Mesenchymal stem cell (in vitro differentiated cells and primary cell): ENCODE measurements around the gene SMAD1.

Experiments
- DNase-seq: peaks from one replicate; pipeline ENCODE4 v3.0.0-alpha.2; 2013
- H2AFZ ChIP-seq: one replicate; pipeline ENCODE4 v1.6.1; 2013; ENCODE audit warnings: low read depth, mild to moderate bottlenecking, control low read depth, inconsistent platforms, low read length, moderate library complexity
- H2AK5ac ChIP-seq: 2 replicates; pipeline ENCODE4 v1.6.1; 2013; ENCODE audit warnings: low read length, moderate library complexity, mild to moderate bottlenecking, inconsistent platforms; ENCODE audit not compliant: severe bottlenecking
- H2BK120ac ChIP-seq: one replicate; pipeline ENCODE4 v1.6.1; 2013; ENCODE audit warnings: low read depth, mild to moderate bottlenecking, inconsistent platforms, low read length, moderate library complexity
- H2BK12ac ChIP-seq, 2 experiments: one replicate each; pipeline ENCODE4 v1.6.1; 2013; ENCODE audit warnings: inconsistent platforms in 2 of 2, low read length in 2 of 2, mild to moderate bottlenecking in 2 of 2, moderate library complexity in 2 of 2, control low read depth in 1 of 2
- H2BK15ac ChIP-seq: one replicate; pipeline ENCODE4 v1.6.1; 2013; ENCODE audit warnings: mild to moderate bottlenecking, low read depth, inconsistent platforms; ENCODE audit not compliant: poor library complexity, severe bottlenecking
- H2BK5ac ChIP-seq: 2 replicates; pipeline ENCODE4 v1.6.1; 2013; ENCODE audit warnings: low read depth, mild to moderate bottlenecking, low read length, control low read depth, inconsistent platforms; ENCODE audit not compliant: poor library complexity, severe bottlenecking
- H3K14ac ChIP-seq, 2 experiments: one replicate each; pipeline ENCODE4 v1.6.1; 2013; ENCODE audit warnings: inconsistent platforms in 2 of 2, low read length in 2 of 2, control low read depth in 1 of 2, mild to moderate bottlenecking in 1 of 2, moderate library complexity in 1 of 2
- H3K18ac ChIP-seq, 2 experiments: one replicate each; pipeline ENCODE4 v1.6.1; 2013; ENCODE audit warnings: inconsistent platforms in 2 of 2, low read length in 2 of 2, control low read depth in 1 of 2, low read depth in 1 of 2, mild to moderate bottlenecking in 1 of 2
- H3K23ac ChIP-seq, 2 experiments: one replicate each; pipeline ENCODE4 v1.6.1; 2013; ENCODE audit warnings: inconsistent platforms in 2 of 2, low read length in 2 of 2, mild to moderate bottlenecking in 2 of 2, moderate library complexity in 2 of 2, control low read depth in 1 of 2
- H3K27ac ChIP-seq: 2 replicates; pipeline ENCODE4 v1.5.1; 2013; ENCODE audit warnings: mild to moderate bottlenecking, moderate library complexity, low read length, control low read depth, inconsistent platforms; ENCODE audit not compliant: poor library complexity, severe bottlenecking
- H3K27me3 ChIP-seq, 2 experiments: 2 replicates each; pipeline versions ENCODE4 v1.6.1 to v1.7.0; 2013; ENCODE audit warnings: low read length in 2 of 2, mild to moderate bottlenecking in 2 of 2, moderate library complexity in 2 of 2, control low read depth in 1 of 2, inconsistent platforms in 1 of 2; ENCODE audit not compliant: control insufficient read depth in 1 of 2, insufficient read depth in 1 of 2
- H3K36me3 ChIP-seq, 2 experiments: 2 replicates each; pipeline versions ENCODE4 v1.6.1 to v1.7.0; 2013; ENCODE audit warnings: low read length in 2 of 2, control low read depth in 1 of 2, inconsistent platforms in 1 of 2, low read depth in 1 of 2, mild to moderate bottlenecking in 1 of 2; ENCODE audit not compliant: insufficient read depth in 2 of 2, control insufficient read depth in 1 of 2
- H3K4ac ChIP-seq, 2 experiments: one replicate each; pipeline ENCODE4 v1.6.1; 2013; ENCODE audit warnings: inconsistent platforms in 2 of 2, low read length in 2 of 2, mild to moderate bottlenecking in 2 of 2, moderate library complexity in 2 of 2, control low read depth in 1 of 2, low read depth in 1 of 2
- H3K4me1 ChIP-seq: 2 replicates; pipeline ENCODE4 v1.6.1; 2013; ENCODE audit warnings: low read depth, low read length, control low read depth; ENCODE audit not compliant: control insufficient read depth, insufficient read depth
- H3K4me2 ChIP-seq: 2 replicates; pipeline ENCODE4 v1.6.1; 2013; ENCODE audit warnings: low read length, mild to moderate bottlenecking, inconsistent platforms; ENCODE audit not compliant: poor library complexity, severe bottlenecking
- H3K4me3 ChIP-seq, 2 experiments: 2 replicates each; pipeline versions ENCODE4 v1.5.1 to v1.7.0; 2013; ENCODE audit warnings: low read length in 2 of 2, mild to moderate bottlenecking in 2 of 2, control low read depth in 1 of 2, low read depth in 1 of 2; ENCODE audit not compliant: insufficient read depth in 1 of 2
- H3K79me1 ChIP-seq: replicated peaks from 2 replicates; pipeline ENCODE4 v1.6.1; 2013; ENCODE audit warnings: mild to moderate bottlenecking, control low read depth, low read length, inconsistent platforms; ENCODE audit not compliant: poor library complexity, severe bottlenecking
- H3K9ac ChIP-seq: 2 replicates; pipeline ENCODE4 v1.7.0; 2013; ENCODE audit warnings: mild to moderate bottlenecking, low read length, moderate library complexity
- H3K9me3 ChIP-seq: 2 replicates; pipeline ENCODE4 v1.7.0; 2013; ENCODE audit warnings: mild to moderate bottlenecking, low read length; ENCODE audit not compliant: control insufficient read depth
- H4K8ac ChIP-seq: one replicate; pipeline ENCODE4 v1.6.1; 2013; ENCODE audit warnings: inconsistent platforms, mild to moderate bottlenecking, low read length, moderate library complexity
- H4K91ac ChIP-seq: one replicate; pipeline ENCODE4 v1.6.1; 2013; ENCODE audit warnings: mild to moderate bottlenecking, low read length, inconsistent platforms
- WGBS: methylation state at CpG from one replicate; pipeline ENCODE4 v1.1.7; 2013; ENCODE audit warnings: mixed read lengths; 5-methylcytosine and 5-hydroxymethylcytosine counted together

Gene SMAD1

GRCh38 chr4:145528601-145529000 lies 46.9 kb downstream of the SMAD1 start:
- Histone ChIP-seq H2AK5ac (no peak overlapping the region), H2BK120ac (no peak overlapping the region), H3K36me3 (peaks cover 0 to 5% of the 10 kb centered on the region in 2 experiments), H2BK5ac (no peak overlapping the region), H2BK15ac (no peak overlapping the region), H3K18ac (no peak overlapping the region), H3K23ac (no peak overlapping the region), H4K91ac (no peak overlapping the region), H3K9ac (no peak overlapping the region), H3K4me2 (no peak overlapping the region), H3K4me1 (peaks cover 9% of the 10 kb centered on the region), H3K4ac (no peak overlapping the region), H3K4me3 (no peak overlapping the region), H3K27me3 (no peaks in the 10 kb centered on the region), H3K79me1 (peaks cover 32% of the 10 kb centered on the region), H3K9me3 (no peaks in the 10 kb centered on the region), H3K14ac (no peak overlapping the region), H4K8ac (no peak overlapping the region), H3K27ac (no peak overlapping the region), H2AFZ (no peak overlapping the region), H2BK12ac (no peak overlapping the region)
- no peak for DNase-seq
- WGBS: 97% methylated on average over 3 of the region's 3 CpGs

DNA sequence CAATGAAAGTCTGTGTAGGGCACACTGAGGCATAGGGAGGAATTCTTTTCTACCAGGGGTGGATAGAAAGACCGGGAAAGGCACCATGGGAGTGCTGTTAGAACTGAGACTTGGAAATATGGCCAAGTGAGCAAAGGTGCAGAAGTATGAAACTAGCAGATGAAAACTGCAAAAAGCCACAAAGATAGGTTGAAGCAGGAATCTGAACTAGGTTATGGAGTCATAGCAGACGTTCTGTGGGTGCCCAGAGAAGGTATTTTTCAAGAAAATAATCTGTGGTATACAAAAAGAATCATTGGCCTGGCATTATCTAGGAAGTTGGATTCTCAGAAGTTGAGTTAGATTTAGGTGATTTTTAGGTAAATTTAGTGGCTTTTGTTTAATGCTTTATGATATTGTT lies 48.5 kb downstream of the SMAD1 start:
- no peak overlapping the region for H3K4me2 ChIP-seq
- no peak overlapping the region for H2BK15ac ChIP-seq
- no peak overlapping the region for H3K9ac ChIP-seq
- H3K27ac ChIP-seq: no peak overlapping the region
- H3K4me3 ChIP-seq: no peak overlapping the region
- H2BK5ac ChIP-seq: no peak overlapping the region
- H2AK5ac ChIP-seq: peak overlapping the region; percentile 48
- H3K14ac ChIP-seq: no peak overlapping the region
- H4K91ac ChIP-seq: no peak overlapping the region
- no peak overlapping the region for H3K18ac ChIP-seq
- H3K23ac ChIP-seq: no peak overlapping the region
- H4K8ac ChIP-seq: no peak overlapping the region
- no peak overlapping the region for H2BK12ac ChIP-seq
- 92% methylated on average over 2 of the region's 2 CpGs for WGBS
- H3K4me1 ChIP-seq: peaks cover 9% of the 10 kb centered on the region
- peaks cover 36% of the 10 kb centered on the region for H3K79me1 ChIP-seq
- no peak overlapping the region for H2BK120ac ChIP-seq
- no peak for DNase-seq
- no peaks in the 10 kb centered on the region for H3K27me3 ChIP-seq
- no peaks in the 10 kb centered on the region for H3K9me3 ChIP-seq
- H3K4ac ChIP-seq: no peak overlapping the region
- no peak overlapping the region for H2AFZ ChIP-seq
- peaks cover 0 to 5% of the 10 kb centered on the region in 2 experiments for H3K36me3 ChIP-seq

GRCh38 chr4:145530662-145531061 lies 49.0 kb downstream of the SMAD1 start:
- Histone ChIP-seq H3K27ac (no peak overlapping the region), H3K4me3 (no peak overlapping the region), H3K18ac (no peak overlapping the region), H3K14ac (no peak overlapping the region), H3K27me3 (no peaks in the 10 kb centered on the region), H2BK12ac (no peak overlapping the region), H3K79me1 (peaks cover 35% of the 10 kb centered on the region), H2BK15ac (no peak overlapping the region), H3K9ac (no peak overlapping the region), H3K9me3 (no peaks in the 10 kb centered on the region), H3K23ac (peak overlapping the region in 1 of 2 experiments; percentile 85), H3K4me1 (peaks cover 7% of the 10 kb centered on the region), H2AFZ (no peak overlapping the region), H3K4ac (no peak overlapping the region), H3K4me2 (no peak overlapping the region), H2AK5ac (no peak overlapping the region), H2BK120ac (no peak overlapping the region), H4K8ac (no peak overlapping the region), H3K36me3 (peaks cover 0 to 5% of the 10 kb centered on the region in 2 experiments), H2BK5ac (no peak overlapping the region), H4K91ac (no peak overlapping the region)
- no peak for DNase-seq
- WGBS: no CpG with 5 or more reads among the region's 1 CpG

DNA sequence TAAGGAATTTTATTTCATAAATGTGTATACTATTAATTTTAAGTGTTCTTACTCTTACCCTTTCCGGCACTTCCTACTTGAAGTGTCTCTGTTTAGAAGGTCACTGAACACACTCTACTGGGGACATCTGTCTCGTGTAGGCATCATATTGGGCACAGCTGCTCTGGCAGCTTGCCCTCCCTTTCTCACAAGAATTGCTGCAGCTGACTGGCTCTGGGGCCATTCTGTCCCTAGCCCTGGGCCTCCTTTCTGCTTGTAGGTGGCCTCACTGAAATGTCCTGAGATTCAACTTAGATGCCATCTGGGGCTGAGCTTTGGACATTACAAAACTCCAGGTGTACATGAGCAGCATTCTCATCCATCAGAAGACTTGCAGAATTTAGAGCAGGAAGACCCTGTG lies 49.6 kb downstream of the SMAD1 start:
- no peaks in the 10 kb centered on the region for H3K9me3 ChIP-seq
- H3K14ac ChIP-seq: no peak overlapping the region
- H3K23ac ChIP-seq: no peak overlapping the region
- H3K4me2 ChIP-seq: no peak overlapping the region
- no peak overlapping the region for H3K4ac ChIP-seq
- H3K79me1 ChIP-seq: peaks cover 36% of the 10 kb centered on the region
- H3K18ac ChIP-seq: peak overlapping the region in 1 of 2 experiments; percentile 17
- no peak overlapping the region for H2BK15ac ChIP-seq
- no peak overlapping the region for H2BK120ac ChIP-seq
- H3K27ac ChIP-seq: no peak overlapping the region
- no peak for DNase-seq
- WGBS: 95% methylated on average over 2 of the region's 2 CpGs
- H2BK5ac ChIP-seq: no peak overlapping the region
- no peak overlapping the region for H3K4me3 ChIP-seq
- H2AFZ ChIP-seq: no peak overlapping the region
- H4K91ac ChIP-seq: no peak overlapping the region
- H2AK5ac ChIP-seq: no peak overlapping the region
- H3K36me3 ChIP-seq: peaks cover 0 to 5% of the 10 kb centered on the region in 2 experiments
- H3K4me1 ChIP-seq: peaks cover 7% of the 10 kb centered on the region
- no peaks in the 10 kb centered on the region for H3K27me3 ChIP-seq
- no peak overlapping the region for H3K9ac ChIP-seq
- H2BK12ac ChIP-seq: no peak overlapping the region
- no peak overlapping the region for H4K8ac ChIP-seq
